ENCODE results near the gene THG1L. TPM values are rescaled to one million over a fixed set of nuclear protein-coding genes. Genes with fewer than 3 reads are reported as not detected.
"Not testable (repeated sequence)": the region's sequence is repeated elsewhere in the genome, so short reads cannot be mapped to it uniquely, and the experiment has no call there.

The THG1L gene
- total and polyA plus RNA-seq, 8 donors: 8.8 to 30.8 (median 28.2) TPM

GRCh38 chr5:157689942-157690689 is 41.1 kb upstream of the THG1L start:
- Histone ChIP-seq H3K4me1 (no peaks in the 10 kb centered on the region), H3K27me3 (peaks cover 0 to 12% of the 10 kb centered on the region in 2 donors), H3K4me3 (no peak overlapping the region), H3K9me3 (peaks cover 0 to 6% of the 10 kb centered on the region in 2 donors), H3K27ac (no peak overlapping the region), H3K36me3 (no peaks in the 10 kb centered on the region)
- intact Hi-C loops (cut with DNase I): no loop called here
- DNase-seq: peak in 1 of 4 donors; percentile 81
- TF ChIP-seq CTCF (IDR thresholded peaks at IDR 0.05): no peak
- ATAC-seq: no peak

GRCh38 chr5:157690690-157691433 is 40.4 kb upstream of the THG1L start:
- intact Hi-C loops (cut with DNase I): no loop called here
- ATAC-seq (no peak), DNase-seq (no peak)
- Histone ChIP-seq H3K27ac (no peak overlapping the region), H3K9me3 (peaks cover 0 to 6% of the 10 kb centered on the region in 2 donors), H3K27me3 (peaks cover 0 to 12% of the 10 kb centered on the region in 2 donors), H3K36me3 (no peaks in the 10 kb centered on the region), H3K4me1 (no peaks in the 10 kb centered on the region), H3K4me3 (no peak overlapping the region)
- no peak for TF ChIP-seq CTCF (IDR thresholded peaks at IDR 0.05)

- H3K27ac ChIP-seq; H3K36me3 ChIP-seq; DNase-seq; H3K4me3 ChIP-seq; H3K4me1 ChIP-seq; intact Hi-C loops (cut with DNase I); ATAC-seq: not testable (repeated sequence)
- Histone ChIP-seq H3K9me3 (peaks cover 0 to 21% of the 10 kb centered on the region in 2 donors), H3K27me3 (peaks cover 0 to 12% of the 10 kb centered on the region in 2 donors)
Measured at GRCh38 chr5:157693816-157694215, 37.4 kb upstream of the THG1L start.

- intact Hi-C loops (cut with DNase I); H3K27me3 ChIP-seq; H3K27ac ChIP-seq; DNase-seq; H3K4me3 ChIP-seq; H3K4me1 ChIP-seq; H3K36me3 ChIP-seq; ATAC-seq: not testable (repeated sequence)
- peaks cover 0 to 32% of the 10 kb centered on the region in 2 donors for H3K9me3 ChIP-seq
Measured at GRCh38 chr5:157696154-157696553, 35.1 kb upstream of the THG1L start.

- intact Hi-C loops (cut with DNase I); H3K4me1 ChIP-seq; H3K4me3 ChIP-seq; H3K27me3 ChIP-seq; H3K36me3 ChIP-seq; ATAC-seq; DNase-seq; H3K27ac ChIP-seq: not testable (repeated sequence)
- peaks cover 0 to 33% of the 10 kb centered on the region in 2 donors for H3K9me3 ChIP-seq
Measured at GRCh38 chr5:157698674-157699073, 32.5 kb upstream of the THG1L start.

GRCh38 chr5:157703736-157704135 is 27.5 kb upstream of the THG1L start:
- no peaks in the 10 kb centered on the region for H3K27me3 ChIP-seq
- no peak for ATAC-seq
- peaks cover 0 to 19% of the 10 kb centered on the region in 2 donors for H3K9me3 ChIP-seq
- H3K4me1 ChIP-seq: no peaks in the 10 kb centered on the region
- no peak for TF ChIP-seq CTCF (IDR thresholded peaks at IDR 0.05)
- H3K4me3 ChIP-seq: no peak overlapping the region
- H3K36me3 ChIP-seq: no peaks in the 10 kb centered on the region
- DNase-seq: no peak
- intact Hi-C loops (cut with DNase I): no loop called here
- H3K27ac ChIP-seq: no peak overlapping the region
